ENCODE measurements around the gene RTP5.
"Not testable (repeated sequence)": the region's sequence is repeated elsewhere in the genome, so short reads cannot be mapped to it uniquely, and the experiment has no call there.

The RTP5 gene

DNA sequence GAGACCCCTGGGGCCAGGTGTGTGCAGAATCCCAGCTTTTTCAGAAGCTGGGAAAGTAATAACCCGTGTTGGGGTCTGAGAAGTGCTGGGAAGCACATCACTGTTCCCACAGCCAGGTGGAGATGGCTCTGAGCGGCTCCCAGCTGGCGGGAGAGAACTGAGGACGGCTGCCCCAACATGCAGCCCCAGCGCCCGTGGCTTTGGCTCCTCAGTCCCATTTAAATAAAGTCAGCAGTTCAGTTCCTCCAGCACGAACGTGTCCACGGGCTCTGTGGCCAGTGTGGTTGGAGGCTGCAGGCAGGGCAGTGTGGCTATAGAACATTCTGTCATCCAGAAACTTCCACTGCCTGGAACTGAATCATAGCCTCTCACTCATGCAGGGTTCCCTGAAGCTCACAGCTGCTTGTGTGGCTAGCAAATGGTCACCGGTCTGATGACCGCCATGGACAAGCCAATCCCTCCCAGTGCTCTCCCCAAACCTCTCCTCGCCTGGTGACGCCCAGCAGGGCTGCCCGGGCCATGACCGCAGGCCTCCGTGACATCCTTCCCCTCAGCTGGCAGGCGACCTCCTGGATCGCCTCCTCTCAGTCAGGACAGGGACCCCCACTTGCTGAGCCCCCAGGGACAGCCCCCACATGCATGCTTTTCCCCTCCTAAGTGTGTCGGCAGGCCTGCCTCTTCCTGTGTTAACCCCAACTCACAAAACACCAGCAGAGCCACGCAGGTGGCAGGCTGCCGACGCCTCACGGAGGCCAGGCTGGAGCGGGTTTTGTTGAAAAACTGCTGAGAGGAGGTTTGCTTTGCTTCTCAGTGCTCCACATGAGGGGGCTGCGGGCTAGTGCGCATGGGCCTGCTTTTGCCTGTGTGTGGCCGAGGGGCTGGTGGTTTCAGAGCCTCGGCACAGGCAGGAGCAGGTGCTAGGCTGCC, 1.3 kb downstream of the RTP5 start:
- no peak for DNase-seq (ENCODE audit: low spot score)

DNA sequence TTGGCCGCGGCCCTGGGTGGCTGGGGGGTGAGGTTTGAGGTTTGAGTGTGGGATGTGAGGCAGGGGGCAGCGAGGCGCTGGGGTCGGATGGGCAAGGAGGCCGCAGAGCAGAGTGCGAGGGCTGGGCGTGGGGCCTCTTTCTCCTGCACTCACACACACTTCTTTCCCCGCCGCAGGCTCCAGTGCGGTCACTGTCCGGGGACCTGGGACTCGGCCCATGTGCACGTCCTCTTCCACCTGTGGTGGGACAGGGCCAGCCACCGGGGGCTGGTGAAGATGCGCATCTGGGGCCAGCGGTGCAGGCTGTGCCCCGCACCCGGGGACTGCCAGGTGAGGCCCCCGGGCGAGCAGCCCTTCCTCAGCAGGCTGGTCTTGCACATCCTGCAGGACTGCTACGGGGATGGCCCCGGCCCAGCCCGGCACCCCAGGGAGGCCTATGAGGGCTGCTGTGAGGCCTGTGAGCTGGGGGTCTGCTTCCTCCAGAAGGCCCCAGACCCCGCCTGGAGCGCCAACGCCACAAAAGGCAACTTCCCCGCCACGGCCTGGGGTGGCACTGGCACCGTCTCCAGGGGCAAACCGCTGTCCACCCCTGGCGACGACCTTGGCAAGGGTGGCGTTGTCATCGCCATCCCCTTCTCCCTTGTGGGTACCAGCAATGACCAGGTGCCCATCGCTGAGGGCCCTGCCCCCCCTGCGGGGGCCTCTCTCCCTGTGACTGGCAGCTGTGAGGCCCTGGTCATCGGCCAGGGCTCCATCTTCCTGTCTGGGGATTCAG, 2.2 kb downstream of the RTP5 start:
- DNase-seq (ENCODE audit: low spot score), result no peak

DNA sequence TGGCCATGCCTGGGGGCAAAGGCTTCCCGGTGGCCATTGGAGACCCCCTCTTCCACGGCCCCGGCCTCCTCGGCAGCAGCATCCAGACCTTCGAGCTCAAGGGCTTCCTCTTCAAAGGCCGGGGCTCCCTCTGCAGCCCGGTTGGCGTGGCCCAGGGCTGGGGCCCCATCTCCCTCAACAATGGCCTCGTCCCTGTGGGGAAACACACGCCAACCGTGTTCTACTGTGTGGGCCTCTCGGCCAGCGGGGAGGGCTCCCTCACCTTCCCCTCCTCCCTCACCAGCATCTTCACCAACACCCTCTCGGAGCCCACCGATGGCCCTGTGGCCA, 2.7 kb downstream of the RTP5 start:
- DNase-seq (ENCODE audit: low spot score), result no peak

DNA sequence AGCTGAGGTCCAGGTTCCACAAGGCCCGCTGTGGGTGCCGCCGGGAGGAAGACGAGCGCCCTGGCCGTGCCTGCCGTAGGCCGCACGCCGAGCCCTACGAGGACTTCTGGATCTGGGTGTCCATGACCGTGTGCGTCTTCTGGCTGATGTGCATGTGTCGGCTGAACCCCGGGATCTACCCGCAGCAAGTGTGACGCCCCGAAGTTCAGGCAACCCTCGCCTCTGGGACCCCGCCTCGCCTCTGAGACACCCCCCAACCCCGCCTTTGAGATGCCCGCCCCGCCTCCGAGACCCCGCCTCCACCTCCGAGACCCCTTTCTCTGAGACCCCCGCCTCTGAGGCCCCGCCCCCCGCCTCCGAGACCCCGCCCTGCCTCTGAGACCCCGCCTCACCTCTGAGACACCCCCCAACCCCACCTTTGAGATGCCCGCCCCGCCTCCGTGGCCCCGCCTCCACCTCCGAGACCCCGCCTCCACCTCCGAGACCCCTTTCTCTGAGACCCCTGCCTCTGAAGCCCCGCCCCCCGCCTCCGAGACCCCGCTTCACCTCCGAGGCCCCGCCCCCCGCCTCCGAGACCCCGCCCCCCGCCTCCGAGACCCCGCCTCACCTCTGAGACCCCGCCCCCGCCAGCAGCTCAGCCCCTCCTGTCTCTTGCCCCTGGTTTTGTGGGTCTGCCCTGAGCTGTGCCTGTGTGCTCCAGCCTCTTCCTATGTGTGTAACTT, 3.7 kb downstream of the RTP5 start:
- DNase-seq (ENCODE audit: low spot score), result no peak

DNA sequence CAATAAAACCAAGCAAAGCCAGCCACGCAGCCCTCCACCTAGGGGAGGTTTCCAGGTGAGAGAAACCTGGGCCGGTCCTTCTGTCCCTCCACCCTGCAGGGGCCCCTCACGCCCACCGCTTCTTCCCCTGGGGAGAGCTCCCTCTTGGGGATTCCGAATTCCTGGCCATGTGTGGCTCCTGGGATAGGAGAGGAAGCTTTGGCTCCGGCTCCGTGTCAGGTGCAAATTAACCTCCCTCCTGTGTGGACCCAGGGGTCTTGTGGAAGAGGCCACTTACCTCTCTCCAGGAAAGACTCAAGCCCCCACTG, 4.2 kb downstream of the RTP5 start:
- DNase-seq (ENCODE audit: low spot score), result no peak

DNA sequence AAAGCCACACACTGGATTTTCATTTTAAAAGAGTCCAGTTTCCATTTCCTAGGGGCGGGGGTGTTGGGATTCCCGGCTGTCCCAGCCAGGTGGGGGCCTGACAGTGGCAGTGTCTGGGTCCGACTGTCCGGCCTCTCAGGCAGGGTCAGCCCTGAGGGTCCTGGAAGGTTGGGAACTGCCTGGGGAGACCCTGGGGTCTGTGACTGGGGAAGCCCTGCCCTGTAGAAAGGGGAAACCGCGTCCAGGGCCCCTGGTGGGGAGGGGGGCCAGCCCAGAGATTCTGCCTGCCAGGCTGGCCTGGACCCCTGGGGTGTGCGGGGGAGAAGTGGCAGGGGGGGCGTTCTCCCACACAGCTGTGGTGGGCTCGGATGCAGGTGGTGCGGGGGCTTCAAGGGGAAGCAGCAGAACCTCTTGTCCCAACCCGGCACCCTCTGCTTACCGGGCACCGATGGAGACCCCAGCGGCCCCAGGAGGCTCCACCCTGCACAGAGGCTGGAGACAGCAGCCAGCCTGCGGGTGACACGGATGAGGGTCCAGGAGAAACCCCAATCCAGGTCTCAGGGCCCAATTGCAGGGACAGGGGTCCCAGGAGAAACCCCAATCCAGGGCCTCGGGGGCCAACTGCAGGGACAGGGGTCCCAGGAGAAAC, 4.9 kb downstream of the RTP5 start:
- DNase-seq (ENCODE audit: low spot score), result no peak

DNA sequence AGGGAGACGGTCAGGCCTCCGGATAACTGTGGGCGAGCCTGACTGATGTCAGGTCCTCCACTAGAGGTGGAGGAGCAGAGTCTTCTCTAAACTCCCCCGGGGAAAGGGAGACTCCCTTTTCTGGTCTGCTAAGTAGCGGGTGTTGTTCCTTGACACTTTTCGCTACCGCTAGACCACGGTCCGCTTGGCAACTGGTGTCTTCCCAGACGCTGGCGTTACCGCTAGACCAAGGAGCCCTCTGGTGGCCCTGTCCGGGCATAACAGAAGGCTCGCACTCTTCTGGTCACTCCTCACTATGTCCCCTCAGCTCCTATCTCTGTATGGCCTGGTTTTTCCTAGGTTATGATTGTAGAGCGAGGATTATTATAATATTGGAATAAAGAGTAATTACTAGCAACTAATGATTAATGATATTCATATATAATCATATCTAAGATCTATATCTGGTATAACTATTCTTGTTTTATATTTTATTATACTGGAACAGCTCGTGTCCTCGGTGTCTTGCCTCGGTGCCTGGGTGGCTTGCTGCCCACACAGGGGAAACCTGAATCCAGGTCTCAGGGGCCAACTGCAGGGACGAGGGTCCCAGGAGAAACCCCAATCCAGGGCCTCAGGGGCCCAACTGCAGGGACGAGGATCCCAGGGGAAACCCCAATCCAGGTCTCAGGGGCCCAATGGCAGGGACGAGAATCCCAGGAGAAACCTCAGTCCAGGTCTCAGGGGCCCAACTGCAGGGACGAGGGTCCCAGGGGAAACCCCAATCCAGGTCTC, 6.4 kb downstream of the RTP5 start:
- not testable (repeated sequence) for DNase-seq (ENCODE audit: low spot score)

DNA sequence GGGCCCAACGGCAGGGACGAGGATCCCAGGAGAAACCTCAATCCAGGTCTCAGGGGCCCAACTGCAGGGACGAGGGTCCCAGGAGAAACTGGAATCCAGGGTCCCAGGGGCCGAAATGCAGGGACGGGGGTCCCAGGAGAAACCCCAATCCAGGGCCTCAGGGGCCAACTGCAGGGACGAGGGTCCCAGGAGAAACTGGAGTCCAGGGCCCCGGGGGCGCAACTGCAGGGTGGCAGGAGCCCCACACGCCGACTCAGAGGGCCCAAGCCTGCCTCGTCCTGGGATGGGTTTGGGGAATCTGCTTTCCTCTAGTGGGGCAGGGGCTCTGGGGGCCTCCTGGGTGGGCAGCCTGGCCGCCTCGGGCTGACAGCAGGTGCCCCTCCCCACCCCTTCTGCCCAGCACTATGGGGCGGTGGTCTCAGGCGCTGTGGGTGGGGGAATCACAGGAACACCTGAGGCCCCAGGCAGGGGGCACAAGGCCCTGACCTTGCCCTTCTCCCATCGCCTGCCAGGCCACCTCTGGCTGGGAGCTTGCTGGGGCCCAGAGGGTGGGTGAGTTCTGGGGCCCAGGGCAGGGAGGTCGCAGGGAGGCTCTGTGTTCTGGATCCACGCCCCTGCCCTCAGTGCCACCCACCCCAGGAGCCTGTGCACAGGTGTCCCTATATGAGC, 7.1 kb downstream of the RTP5 start:
- DNase-seq (ENCODE audit: low spot score), result no peak

DNA sequence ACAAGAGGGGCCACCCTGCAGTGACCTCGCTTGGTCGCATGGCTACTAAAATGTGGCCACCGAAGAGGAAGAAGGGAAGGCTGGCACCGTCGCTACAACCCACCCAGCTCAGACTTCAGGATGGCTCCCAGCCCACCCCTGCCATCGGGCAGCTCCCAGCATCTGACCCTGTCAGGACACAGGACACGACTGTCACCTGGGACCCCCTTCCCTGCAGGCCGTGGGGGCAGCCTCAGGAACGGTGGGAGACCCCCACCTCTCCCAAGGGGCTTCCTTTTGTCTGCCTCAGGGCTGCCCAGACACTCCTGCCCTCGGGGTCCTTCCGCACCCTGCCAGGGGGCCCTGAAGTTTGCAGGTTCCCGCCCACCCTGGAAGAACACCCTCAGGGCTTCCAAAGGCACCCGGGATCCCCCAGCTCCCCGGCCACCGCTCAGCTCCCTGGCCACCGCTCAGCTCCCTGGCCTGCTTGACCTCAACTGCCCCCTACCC, 7.7 kb downstream of the RTP5 start:
- DNase-seq (ENCODE audit: low spot score), result no peak

DNA sequence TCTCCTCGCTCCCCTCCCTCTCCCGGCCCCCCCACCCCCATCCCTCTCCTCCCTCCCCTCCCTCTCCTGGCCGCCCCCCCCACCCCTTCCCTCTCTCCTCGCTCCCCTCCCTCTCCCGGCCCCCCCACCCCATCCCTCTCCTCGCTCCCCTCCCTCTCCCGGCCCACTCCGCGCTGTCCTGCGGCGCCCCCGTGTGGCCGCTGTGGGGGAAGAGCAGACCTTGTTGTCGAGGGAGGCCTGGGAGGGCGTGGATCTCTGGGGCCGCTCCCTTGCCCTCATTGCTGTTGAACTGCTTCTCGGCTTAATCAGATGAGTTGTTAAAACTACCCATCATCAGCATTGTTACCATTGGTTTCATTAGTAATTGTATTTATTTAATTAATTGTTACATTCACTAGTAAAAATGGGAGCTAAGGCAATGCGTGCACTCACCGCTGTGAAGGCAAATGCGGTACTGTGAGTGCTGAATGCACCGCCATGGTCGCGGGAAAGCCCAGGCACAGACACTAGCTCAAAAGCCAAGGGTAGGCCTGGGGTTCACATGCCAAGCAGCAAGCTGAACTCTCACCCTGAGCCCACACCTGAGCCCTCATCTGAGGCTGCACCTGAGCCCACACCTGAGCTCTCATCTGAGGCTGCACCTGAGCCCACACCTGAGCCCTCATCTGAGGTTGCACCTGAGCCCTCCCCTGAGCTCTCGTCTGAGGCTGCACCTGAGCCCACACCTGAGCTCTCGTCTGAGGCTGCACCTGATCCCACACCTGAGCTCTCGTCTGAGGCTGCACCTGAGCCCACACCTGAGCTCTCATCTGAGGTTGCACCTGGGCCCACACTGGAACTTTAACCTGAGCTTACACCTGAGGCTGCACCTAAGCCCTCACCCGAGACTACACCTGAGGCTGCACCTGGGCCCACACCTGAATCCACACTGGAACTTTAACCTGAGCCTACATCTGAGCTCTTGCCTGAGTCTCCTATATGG, 8.8 kb downstream of the RTP5 start:
- DNase-seq (ENCODE audit: low spot score), result peak; percentile 53

DNA sequence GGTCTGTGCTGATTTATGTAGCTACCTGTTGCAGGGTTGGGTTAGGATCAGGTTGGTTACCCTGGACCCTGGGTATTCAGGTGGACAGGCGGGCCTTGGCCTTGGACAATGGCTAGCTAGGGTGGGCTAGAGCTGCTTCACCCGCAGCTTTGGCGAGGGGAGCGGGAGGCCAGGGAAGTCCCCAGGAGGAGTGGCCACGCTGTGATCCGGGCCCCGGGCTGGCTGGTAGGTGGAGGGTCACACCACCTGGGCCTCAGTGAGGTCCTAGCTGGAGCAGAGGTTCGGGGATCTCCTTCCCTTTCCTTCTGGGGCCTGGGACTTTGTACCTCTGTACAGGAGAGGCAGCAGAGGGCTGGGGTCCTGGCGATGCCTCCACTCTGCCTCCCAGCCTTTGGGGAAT, 9.8 kb downstream of the RTP5 start:
- no peak for DNase-seq (ENCODE audit: low spot score)

DNA sequence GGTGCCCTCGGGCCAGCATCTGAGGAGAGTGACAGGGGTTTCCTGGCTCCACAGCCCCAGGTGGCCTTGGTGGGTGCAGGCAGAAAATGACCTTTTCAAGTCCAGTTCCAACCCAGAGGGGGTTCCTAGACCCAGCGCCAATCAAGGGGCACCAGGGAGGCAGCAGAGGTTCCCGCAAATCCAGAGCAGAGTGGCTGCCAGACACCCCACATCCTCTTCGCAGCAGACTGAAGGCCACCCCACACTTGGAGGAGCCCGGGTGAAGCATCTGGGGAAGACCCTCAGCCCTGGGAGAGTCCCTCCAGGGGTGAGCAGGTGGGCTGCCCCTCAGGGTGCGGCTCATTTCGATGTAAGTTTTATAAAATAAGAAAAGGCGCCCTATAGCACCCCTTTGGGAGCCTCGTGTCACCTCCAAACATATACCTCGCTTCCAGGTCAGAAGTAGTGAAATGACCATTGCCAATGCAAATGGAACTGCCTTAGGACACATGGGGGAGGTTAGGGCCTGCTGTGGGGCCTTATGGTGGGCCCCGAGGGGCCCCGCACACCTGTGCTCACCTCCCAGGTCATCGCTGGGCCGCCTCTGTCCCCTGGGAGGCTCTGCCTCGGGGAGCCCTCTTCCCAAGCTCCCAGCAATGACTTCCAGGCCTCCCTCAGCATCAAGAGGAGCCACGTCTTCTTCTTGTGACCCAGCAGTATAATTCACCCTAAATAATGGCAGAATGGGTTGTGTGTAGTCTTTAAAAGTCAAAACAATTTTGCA, 11.0 kb downstream of the RTP5 start:
- DNase-seq (ENCODE audit: low spot score), result no peak

DNA sequence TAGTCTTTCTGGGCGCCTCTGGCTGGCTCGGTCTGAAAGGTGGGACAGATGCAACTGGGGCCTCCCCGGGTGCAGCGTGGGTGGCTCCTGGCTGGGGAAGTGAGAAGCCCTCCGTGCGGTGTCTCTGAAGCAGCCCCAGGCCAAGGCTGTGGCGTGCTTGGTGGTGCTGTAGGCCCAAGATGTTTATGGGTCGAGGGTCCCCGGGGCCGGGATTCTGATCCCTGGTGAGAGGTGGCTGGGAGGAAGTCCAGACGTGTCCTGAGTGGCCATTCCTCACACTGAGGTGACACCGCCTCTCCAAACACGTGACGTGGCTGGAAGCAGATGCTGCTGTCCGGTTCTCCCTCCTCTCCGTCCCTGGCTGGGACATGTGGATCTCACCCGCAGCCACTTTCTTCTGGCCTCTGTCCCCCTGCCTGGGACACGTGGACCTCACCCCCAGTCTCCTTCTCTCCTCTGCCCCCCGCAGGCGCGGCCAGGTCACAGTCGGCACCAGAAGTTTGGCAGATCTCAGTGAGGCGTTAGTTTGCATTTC, 12.6 kb downstream of the RTP5 start:
- DNase-seq (ENCODE audit: low spot score), result no peak

DNA sequence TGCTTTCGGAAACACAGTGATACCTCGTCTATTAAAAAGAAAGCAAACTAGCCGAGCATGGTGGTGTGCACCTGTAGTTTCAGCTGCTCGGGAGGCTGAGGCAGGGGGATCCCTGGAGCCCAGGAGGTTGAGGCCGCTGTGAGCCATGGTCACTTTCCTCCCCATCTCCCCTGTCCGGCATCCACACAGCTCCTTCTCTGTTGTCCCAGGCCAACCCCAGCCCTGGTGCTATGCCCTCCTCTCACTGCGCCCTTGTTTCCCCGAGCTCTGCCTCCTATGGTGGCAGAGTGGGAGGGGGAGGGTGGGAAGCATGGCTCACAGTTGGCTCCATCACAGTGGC, 15.4 kb downstream of the RTP5 start:
- no peak for DNase-seq (ENCODE audit: low spot score)

DNA sequence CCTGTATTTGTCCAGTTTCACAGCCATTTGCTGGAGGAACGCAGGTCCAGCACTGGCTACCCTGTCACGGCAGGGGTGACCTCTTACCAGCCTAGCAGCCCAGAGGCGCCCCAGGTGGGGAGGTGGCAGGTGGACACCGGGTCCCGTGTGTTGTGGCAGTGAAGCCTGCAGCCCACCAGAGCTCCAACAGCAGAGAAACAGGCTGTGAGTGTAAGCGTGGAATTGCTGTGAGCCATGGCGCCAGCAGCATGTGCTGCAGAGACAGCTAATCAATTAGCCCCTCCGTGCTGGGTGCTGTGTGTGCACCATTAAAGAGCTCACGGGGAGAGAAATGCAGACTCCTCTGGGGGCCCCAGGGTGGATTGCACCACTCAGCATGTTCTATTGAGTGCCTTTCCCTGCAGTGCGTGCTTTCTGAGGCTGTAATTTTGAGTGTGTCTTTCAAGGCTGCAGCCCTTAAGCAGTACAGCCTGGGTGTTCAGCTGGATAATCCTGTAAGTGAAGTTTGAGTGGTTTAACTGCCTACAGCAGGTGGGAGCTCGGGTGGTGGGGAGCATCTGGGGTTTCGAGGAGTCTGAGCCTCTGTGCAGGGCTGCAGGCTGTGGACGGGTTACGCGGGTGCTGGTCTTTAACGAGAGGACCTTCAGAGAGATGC, 15.9 kb downstream of the RTP5 start:
- DNase-seq (ENCODE audit: low spot score), result no peak

DNA sequence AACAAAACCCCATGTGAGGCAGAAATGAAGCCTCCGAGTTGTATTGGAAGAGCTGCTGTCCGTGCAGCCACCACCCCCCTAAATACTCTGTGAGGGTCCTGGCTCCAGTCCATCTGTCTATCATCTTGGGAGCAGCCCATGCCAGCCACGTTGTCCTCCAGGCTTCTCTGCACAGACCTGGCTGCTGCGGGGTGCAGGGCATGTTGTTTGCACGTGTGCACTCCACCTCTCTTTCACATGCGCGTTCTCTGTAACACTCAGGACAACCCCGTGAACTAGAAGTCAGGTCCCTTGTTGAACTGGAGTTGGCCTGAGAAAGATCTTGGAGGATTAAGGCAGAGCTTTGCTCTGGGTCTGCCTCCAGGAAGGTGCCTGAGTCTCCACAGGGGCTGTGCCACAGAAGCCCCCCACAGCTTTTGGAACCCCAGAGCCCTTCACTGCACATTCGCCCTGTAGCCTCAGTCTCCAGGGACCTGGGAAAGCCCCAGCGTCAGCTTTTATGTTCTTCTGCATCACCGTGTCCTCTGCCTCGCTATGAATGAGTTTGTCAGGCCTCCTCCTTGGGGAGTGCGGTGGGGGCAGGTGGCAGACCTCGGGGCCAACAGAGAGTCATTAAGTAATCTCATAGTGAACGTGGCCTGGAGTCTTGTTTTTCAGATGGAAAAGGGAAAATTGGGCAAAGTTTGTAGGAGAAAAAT, 16.6 kb downstream of the RTP5 start:
- DNase-seq (ENCODE audit: low spot score), result no peak

DNA sequence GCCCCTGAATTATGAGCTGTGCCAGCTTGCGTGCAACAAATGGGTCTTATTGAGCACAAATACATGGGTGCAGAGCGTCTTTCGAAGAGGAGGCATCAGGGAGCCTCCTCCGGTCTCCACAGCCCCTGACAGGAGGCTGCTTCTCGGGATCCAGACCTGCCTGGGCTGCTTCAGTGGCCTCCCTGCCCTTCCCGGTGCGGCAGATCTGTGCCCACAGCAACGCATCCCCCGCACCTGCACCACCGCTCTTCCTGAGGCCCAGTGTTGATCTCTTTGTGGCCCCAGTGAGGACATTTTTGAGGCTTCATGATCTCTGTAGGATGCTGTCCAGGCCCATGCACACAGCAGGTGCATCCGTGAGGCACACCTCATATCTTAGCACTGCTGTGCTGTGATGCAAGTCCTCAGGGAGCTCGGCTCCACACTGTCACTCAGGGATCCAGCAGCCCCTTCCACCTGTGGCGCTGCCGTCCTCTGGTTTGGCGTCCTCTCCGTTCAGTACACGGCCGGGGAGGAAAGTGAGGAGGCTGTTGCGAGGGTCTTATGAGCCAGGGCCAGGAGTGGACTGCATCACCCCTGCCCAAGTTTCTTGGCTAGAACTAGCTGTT, 17.4 kb downstream of the RTP5 start:
- no peak for DNase-seq (ENCODE audit: low spot score)
